ENCODE measurements around the gene NUDT2.

GRCh38 chr9:34385561-34386230 is 56.3 kb downstream of the NUDT2 start:
- TF ChIP-seq CTCF (conservative IDR thresholded peaks at IDR 0.05 in 1 of 2, IDR thresholded peaks at IDR 0.05 in 1 of 2; ENCODE audit: low read depth in 1 of 2, low read length in 2 of 2) = no peak
- no peak for TF ChIP-seq EZH2 (IDR thresholded peaks at IDR 0.05; ENCODE audit: low read length, missing control alignments)

All from fibroblast of lung (primary cell).